NCI-H460 (cell line): ENCODE results near the gene UROC1. TPM values are rescaled to one million over a fixed set of nuclear protein-coding genes. Genes with fewer than 3 reads are reported as not detected.

Source experiments
- DNase-seq: peaks from one replicate; pipeline ENCODE4 v3.0.0-alpha.2; 2016; ENCODE audit warnings: low read depth; ENCODE audit errors: extremely low read depth
- total RNA-seq: library from RNA; depleted of rRNA; stranded (reverse); fragments of >200 nt; shearing (Covaris generic); gene quantifications from 2 replicates; pipeline ENCODE4 v1.2.3, GENCODE V29; 2014

UROC1 gene
- total RNA-seq, 1 experiment from 2014 or later: not detected

DNA sequence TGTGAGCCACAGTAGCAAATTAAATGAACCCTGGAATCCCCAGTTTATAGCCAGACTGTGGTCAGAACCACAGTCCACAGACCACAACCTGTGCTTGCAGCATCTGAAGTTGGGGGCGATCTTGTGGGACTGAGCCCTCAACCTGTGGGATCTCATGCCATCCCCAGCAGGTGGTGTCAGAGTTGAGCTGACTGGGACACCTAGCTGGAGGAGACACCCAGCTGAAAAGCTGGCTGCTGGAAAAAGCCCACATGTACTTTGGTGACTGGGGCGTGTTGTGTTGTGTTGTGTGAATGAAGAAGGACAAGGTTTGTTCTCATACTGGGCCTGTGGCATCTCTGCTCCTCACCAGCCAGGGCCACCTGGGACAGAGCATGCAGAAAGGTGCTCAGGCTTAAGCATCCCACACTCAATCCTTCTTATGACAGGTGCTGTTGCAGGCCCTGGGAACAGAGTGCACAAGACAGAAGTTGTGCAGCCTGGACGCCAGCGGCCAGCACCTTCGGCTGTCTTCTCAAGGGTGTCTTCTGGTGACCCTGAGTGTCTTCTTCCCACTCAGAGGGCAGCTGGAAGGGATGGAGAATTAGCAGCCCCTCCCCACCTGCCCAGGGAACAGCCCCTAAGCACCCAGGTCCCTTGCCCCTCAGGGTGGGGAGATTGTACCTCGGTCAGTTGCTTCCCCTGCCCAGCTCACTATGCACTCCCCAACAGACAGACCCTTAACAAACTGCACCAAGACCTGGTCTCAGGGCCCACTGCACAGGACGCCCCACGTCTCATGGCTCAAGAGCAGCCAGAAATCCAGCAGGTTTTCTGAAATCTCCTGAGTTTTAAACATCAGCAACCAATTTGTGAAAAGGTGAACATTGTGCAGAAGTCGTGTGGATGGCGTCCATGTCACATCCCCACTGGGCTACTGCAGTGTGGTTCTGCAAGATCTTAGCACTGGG is 2.2 kb upstream of the UROC1 start:
- DNase-seq: no peak

DNA sequence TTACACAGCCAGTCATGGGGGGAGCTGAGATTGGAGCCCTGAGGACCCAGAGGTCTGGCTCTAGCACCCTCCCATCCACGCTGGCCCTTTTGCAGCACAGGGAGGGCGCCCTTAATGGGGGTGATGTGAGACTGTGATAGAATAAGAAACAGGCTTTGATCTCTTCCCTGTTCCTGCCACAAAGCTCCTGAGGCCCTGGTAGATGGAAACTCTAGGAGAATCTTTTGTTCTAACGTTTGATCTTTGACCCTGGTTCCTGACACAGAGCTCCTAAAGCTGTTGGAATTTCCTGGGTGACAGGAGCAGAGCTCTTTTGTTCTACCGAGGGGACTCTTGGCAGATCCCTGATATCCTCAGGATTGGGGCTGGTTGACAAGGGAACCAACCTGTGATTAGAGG is 1.2 kb upstream of the UROC1 start:
- DNase-seq: no peak

DNA sequence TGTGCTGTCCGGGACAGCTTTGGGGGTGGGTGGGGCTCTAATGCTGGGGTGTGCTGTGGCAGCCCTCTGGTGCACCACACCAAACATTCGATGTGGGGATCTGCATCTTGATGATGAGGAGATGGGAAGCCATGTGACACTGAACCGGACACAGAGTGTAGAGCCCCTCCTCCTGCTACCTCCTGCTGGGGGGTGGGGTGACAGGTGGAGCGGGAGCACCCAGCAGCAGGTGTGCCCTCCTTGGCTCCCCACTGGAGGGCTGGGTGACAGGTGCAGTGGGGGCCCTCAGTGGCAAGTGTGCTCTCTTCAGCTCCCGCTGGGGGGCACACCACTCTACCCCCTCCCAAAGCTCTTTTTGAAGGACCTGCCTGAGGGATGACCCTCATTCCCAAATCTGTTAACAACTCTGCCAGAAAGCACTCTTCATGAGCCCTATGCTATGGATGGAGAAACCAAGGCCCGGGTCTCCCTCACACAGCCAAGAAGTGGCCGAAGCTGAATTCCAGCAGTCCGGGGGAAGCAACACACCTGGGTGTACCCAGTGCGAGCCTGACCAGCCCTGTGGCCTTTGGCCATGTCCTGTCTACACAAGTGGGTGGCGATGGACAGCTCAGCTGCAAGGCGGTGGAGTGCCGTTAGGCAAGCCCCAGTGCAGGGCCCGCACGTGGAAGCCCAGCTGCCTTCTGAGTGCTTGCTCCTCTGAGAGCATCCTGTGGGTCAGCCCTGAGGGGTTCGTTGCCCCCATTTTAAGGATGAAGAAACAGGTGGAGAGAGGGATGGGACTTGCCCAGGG is 609 bp upstream of the UROC1 start:
- no peak for DNase-seq

DNA sequence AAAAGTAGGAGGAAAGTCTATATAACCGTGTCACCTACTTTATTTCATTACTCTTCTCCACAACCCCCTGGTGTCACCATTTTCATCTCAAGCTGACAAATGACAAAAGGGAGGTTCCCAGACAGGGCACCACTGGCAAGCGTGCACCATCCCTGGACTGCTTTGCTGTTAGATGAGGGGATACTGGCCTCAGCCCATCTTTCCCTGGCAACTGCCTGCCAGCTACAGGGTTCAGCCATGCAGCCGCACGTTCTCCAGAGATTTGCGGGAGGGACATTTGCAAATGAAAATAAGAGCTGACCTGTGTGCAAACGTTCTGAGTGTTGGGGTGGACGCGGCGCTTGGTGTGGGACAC is 660 bp downstream of the UROC1 start:
- DNase-seq: no peak

DNA sequence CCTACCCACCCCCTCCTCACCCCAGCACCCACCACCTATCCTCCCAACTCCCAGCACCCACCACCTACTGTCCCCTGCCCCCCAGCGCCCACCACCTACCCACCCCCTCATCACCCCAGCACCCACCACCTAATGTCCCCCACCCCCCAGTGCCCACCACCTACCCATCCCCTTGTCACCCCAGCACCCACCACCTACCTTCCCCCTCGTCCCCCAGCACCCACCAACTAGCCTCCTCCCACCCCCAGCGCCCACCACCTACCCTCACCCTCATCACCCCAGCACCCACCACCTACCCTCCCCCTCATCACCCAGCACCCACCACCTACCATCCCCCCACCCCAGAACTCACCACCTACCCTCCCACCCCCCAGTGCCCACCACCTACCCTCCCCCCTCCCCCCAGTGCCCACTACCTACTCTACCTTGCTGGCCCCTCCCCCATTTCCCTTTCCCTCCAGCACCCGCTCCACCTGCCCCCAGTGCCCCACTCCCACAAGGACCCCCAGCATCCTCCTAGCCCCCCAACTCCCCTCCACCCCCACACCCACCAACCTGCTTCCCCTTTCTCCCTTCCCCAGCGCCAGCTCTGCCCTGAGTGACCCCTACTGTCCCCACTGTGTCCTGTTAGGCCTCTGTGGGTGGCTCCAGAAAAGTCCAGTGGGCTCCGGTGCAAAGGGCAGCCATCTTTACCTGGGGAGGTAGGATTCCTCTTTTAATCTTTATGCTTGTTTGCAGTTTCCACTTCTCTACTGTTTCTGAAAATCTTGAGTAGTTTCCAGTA is 1.2 kb downstream of the UROC1 start:
- DNase-seq: no peak

DNA sequence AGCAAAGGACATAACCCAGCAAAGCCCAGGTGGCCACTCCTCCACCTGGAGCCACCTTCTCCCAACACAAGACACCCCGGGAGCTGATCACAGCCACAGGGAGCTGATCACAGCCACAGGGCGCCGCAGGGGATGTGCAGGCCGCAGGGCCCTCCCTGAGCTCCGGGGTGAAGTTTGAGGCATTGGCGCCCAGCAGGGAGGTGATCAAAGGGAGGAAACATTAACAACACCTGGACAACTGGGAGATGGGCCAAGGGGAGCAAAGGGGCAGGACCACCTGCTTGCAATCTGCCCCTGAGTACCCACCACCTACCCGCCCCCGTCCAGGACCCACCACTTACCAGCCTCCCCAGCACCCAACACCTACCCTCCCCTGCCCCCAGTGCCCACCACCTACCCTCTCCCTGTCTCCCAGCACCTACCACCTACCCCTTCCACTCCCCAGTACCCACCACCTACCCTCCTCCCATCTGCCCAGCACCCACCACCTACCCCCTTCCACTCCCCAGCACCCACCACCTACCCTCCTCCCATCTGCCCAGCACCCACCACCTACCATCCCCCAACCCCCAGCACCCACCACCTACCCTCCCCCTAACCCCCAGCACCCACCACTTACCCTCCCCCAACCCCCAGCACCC is 2.4 kb downstream of the UROC1 start:
- no peak for DNase-seq

DNA sequence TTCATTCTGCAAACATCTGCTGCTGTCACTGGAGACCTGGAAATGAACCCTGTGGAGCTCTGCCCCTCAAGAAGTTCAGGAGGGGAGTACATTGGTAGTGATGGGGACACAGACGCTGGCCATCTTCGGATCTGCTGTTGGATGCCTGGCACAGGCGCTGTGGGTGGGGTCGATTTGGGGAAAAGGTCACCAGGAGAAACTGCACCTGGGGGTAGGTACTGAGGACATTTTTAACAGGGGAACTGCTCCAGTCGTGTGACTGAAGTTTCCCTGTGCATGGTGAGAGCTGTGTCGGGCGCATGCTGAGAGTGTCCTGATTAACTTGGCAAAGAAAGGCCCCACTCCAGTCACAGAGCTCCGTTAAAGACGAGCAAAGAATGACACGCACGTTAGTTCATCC is 3.4 kb downstream of the UROC1 start:
- DNase-seq: no peak

DNA sequence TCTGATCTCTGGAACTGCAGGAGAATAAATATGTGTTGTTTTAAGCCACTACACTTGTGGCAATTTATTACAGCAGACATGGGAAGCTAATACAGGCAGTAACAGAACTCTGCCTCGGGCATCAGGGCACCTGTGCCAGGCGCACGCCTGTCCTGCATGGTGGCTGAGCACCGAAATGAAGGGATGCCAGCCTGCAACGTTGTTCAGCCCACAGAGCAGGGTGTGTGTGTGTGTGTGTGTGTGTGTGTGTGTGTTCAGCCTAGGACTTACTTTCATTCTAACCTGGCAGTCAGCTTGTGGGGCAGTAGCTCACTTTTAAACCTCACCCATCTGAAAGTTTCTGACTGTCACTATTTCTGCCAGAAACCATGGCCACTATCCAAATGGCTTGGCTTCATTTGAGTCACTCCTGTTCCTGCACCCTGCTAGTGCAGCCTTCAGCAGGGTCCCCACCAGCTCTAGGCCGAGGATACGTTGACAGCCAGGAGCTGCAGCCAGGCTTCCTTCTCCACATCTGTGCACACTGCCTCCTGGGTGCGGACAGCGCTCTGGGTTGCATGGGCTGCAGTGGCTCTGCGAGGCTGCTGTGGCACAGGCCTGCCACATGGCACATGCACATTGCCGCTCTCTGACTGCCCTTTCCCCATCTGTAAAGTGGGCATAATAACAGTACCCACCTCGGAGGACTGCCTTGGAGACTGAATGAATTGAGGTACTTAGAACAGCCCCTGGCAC is 4.5 kb downstream of the UROC1 start:
- DNase-seq: no peak

DNA sequence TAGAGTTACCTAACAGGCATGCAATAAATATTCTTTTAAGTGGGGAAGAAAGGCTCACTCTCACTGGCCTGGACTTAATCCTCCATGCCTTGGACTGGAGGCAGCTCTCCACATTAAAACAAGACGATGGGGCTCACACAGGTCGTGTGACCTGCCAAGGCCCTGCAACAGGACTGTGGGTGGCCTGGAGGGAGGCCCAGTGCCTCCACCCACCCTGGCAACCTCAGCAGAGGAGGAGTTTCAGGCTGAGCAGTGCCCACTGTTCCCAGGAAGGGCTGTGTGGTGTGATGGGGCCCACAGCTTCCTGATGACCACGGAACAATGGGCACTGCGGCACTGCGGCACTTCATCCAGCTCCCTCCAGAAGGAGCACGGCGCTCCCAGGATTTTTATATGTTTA is 5.5 kb downstream of the UROC1 start:
- no peak for DNase-seq

DNA sequence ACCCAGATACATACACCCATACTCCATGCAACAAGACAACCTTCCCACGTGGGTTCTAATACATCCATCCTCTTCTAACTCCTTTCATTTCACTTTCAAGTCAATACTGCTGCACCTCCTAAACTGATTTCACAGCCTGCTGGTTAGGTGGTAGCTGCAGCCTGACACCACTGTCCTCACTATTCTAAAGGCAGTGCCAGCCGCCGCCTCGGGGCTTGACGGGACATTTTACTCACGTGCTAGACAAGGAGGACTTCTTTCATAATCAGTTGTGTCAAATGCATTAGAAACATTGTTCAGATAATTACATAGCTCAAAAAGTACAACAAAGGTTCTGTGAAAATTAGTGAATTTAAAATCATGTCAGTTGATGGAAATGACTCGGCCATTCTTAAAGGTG is 6.3 kb downstream of the UROC1 start:
- DNase-seq: no peak

DNA sequence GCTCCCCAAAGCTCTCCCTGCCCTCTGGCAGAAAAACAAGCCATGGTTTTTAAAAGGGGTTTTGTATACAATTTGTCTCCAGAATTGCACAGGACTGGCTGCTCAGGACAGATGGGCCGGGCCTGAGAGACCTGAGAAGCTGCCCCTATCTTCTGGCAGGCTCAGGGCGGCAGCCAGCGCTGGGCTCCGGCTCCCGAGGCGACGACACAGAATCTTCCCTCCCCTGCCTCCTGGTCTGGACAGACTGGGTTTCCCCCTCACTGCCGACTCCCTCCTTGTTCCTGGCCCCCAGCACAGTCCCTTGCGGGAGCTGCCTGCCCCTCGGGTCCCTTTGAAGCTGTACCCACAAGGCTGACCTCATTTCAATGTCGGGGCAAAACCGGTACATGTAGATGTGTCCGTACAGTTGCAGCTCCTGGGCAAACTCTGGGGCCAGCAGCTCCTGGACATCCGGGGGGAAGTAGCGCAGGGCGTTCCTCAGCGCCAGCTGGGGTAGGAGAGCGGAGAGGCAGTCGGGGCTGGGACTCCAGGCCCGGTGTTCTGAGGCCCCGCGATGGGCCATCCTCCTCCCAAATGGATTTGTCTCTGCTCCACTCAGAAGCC is 7.2 kb downstream of the UROC1 start:
- no peak for DNase-seq

DNA sequence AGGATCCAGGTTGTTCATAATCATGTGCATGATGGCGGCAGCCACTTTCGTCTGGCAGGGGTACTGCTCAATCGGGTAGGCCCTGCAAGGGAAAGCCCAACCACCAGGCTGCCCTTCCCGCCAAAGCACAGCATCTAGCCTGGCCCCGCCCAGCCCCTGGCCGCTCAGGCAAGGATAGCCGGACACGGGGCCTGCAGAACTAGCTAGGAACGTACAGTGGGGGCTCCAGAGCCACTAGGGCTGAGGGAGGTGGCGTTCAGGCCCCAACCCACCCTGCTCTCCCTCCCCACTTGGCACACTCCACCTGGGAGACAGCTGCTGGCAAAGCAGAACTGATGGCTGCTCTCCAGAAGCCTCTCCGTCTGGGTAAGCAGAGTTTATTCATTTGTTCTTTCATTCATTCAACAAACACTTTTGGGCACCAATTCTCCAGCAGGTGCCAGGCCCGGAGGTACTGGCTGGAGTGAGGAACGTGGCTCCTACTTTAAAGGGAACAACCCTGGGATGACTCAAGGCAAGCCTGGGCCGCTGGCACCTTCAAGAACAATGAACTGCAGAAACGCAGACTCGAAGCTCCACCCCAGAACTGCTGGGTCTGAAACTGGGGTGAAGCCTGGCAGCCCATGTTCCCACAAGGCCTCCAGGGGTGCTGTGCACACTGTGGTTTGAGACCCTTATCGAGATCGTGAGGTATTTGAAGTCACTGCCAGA is 7.8 kb downstream of the UROC1 start:
- no peak for DNase-seq

DNA sequence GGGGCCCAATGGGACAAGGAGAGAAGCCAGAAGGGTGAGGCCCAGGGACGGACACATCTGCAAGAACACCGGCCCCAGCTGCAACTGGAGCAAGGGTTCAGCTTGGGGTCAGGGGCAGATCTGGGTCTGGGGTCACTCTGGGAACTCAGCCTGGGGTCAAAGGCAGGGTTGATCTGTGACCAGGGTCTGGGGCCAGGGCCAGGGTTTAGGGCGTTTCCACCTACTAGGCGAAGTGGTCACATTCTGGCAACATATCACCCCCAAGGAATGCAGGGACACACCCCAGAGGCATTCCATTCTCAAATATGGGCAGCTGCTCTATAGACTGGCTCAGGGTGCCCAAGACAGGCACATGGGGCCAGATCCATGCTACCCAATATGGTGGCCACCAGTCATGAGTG is 9.0 kb downstream of the UROC1 start:
- DNase-seq: no peak

DNA sequence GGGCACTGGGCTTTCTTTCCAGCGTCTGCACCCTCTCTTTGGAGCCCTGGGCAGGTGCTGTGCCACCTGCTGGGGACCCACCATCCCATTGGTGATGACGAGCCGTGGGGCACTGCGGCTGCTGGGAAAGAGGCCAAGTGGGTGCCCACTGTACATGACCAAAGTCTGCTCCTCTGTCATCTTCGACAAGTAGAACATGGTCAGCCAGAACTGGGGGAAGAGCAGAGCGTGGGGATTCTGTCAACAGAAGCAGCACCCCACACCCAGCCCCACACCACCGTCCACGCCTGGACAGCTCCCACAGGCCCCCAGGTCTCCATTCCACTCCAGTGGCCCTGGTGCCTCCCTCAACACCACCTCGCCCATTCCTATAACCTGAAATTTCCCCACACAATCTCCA is 9.7 kb downstream of the UROC1 start:
- DNase-seq: no peak

DNA sequence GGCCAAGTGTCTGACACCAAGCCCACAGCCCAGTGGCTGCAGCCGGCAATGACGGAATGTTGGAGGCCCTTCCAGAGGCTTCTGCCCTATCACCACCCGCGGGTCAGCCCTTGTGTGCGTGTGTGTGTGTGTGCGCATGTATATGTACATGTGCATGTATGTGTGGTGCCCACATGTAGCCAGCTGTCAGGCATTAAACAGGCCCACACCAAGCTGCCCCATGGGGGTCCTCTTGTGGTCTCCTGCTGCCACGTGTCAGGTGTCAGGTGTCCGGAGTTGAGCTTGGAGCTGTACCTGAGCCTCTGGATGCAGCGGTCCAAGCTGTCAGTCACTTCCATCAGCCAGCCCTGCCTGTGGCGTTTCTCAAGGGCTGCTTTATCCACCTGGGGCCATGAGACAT is 13.9 kb downstream of the UROC1 start:
- no peak for DNase-seq

DNA sequence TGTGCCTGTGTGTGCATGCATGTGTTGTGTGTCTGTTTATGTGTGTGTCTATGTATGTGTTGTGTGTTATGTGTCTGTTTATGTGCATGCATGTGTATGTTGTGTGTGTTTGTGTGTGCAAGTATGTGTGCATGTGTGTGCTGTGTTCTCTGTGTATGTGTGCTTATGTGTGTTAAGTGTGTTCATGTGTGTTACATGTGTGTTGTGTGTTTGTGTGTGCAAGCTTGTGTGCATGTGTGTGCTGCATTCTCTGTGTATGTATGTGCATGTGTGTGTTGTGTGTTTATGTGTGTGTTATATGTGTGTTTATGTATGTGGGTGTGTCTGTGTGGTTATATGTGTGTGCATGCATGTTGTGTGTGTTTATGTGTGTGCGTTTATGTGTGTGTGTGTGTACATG is 14.9 kb downstream of the UROC1 start:
- no peak for DNase-seq

DNA sequence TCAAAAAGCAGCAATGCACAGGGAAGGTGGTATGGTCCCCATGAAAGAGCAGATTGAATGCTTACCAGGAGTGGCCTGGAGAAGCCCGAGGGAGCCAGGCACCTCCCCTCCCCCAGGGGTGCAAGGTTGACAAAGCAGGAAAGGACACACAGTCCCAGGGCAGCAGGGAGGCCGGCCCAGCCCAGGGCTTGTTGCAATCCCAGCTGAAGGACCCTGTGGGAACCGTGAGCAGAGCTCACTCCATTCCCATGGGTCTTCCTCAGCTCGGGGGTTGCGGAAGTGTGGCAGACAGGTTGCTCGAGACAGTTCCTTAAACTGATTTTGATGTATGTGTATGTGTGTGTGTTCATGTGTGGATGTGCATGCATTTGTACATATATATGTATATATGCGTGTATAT is 15.8 kb downstream of the UROC1 start:
- DNase-seq: no peak

DNA sequence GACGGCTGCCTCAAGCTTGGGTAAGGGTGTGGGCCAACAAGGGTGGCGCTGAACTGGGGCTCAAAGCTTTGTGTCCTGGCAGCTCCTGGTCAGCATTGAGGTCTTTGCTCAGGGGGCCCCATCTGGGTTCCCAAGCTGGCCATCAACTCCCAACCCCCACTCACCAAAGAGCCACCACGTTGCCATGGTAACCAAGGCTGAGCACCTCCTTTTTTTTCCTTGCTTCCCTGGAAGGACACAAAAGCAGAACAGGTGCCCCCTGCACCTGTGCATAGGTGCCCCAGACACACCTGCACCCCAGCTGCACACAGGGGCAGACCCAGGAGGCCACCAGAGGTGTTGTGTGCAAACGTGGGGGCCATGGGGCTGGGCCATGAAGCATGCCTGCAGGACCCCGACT is 16.5 kb downstream of the UROC1 start:
- no peak for DNase-seq

DNA sequence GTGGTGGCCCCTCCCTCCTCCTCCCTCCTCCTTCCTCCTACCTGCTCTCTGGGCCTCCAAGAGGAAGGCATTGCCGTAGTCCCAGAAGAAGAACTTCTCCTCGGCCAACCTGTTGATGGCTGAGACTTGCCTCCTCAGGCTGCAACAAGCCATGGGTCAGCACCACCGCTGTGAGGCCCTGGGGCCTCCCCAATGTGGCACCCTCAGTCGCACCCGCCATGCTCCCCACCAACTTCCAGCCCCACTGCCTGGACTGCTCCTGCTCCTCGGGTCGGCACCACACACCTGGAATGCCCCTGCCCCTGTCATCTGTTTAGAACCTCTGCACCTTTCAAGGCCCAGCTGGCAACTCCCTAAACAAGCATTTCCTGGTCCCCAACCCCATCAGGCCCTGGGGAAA is 17.6 kb downstream of the UROC1 start:
- DNase-seq: no peak
